HG02642 (cell line): ENCODE measurements around the gene RPS8.
"Not testable (repeated sequence)": the region's sequence is repeated elsewhere in the genome, so short reads cannot be mapped to it uniquely, and the experiment has no call there.

Experiments used
- ATAC-seq: cut with Tn5 transposase; IDR thresholded peaks from one replicate; pipeline ENCODE4 v1.9.1; 2021; ENCODE audit warnings: mild to moderate bottlenecking; ENCODE audit not compliant: unreplicated experiment, poor library complexity

RPS8 gene

DNA sequence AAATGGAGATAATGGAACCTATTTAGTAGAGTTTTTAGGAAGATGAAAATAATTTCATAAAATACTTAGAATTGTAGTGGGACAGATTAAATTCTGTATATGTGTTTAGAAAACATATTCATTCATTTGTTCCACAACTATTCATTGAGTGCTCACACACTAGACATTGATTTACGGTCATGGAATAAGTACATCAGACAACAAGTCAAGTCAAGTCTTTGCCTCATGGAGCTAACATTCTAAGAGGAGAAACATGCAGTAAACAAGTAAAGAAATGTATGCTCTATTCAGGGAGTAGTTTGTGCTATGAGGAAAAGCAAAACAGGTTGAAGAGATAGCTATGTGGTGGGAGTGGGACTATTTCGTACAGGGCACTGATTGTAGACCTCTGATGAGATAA is 42.0 kb downstream of the RPS8 start:
- ATAC-seq, result no peak

DNA sequence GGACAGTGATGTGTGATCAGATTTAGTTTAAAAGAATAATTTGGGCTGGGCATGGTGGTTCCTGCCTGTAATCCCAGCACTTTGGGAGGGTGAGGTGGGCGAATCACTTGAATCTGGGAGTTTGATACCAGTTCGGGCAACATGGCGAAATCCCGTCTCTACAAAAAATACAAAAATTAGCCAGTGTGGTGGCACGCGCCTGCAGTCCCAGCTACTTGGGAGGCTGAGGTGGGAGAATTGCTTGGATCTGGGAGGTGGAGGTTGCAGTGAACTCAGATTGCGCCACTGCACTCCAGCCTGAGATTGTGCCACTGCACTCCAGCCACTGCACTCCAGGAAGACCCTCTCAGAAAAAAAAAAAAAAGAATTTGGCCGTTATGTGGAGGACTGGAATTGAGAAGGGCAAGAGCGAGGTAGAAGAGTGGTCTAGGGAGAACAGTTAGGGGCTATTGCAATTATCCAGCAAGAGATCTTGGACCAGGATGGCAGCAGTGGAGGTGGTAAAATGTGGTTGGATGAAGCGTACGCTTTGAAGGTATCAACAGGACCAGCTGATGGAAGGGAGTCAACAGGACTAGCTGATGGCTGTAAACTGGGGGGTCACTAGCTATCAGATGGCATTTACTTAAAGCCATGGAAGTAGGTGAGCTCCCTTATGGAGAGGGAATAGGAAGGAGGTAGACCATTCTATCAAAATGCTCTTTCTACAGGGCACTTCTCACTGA is 42.6 kb downstream of the RPS8 start:
- no peak for ATAC-seq

DNA sequence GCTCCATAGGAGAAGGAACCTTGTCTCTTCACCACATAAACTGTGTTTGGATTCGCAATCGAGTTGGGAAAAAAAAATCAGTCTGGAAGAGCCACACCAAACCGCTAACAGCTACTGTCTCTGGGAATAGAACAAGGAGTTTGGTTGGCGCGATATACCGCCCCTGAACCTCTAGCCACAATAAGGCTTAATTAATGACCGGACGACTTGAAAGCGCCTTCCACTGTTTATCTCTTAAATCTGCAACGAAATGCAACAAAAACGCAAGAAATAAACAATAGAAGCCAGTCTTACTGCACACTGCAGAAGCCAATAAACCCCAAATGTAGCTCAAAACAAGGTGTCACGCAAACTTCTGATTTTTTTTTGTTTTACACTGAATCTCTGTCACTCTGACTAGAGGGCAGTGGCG is 43.9 kb downstream of the RPS8 start:
- ATAC-seq, result no peak

DNA sequence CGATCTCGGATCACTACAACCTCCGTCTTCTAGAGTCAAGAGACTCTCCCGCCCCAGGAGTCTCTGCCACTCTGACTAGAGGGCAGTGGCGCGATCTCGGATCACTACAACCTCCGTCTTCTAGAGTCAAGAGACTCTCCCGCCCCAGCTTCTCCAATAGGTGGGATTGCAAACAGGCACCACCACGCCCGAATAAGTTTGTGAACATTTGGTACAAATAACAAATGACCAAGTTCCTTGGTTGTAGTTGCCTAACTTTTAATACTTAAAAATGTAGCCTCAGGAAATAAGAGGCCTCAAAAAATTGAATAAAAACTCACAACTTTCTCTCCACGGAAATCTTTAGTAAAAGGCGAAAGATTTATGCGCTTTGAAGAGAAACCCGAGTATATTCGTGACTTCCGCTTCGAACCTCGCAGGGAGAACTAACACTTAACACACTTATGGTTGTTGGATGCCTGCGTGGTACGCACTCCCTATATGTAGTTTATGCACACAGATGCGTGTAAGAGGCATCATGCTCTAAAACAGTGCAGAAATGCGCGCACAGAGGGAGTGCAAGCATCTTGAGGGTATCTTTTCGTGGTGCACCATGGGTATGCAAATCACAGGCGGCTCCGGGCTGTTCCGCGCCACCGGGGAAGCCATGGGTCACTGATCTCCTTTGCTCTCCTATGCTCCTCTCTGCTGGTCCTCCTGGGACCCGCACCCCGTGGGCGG is 44.4 kb downstream of the RPS8 start:
- peak; percentile 77 for ATAC-seq

DNA sequence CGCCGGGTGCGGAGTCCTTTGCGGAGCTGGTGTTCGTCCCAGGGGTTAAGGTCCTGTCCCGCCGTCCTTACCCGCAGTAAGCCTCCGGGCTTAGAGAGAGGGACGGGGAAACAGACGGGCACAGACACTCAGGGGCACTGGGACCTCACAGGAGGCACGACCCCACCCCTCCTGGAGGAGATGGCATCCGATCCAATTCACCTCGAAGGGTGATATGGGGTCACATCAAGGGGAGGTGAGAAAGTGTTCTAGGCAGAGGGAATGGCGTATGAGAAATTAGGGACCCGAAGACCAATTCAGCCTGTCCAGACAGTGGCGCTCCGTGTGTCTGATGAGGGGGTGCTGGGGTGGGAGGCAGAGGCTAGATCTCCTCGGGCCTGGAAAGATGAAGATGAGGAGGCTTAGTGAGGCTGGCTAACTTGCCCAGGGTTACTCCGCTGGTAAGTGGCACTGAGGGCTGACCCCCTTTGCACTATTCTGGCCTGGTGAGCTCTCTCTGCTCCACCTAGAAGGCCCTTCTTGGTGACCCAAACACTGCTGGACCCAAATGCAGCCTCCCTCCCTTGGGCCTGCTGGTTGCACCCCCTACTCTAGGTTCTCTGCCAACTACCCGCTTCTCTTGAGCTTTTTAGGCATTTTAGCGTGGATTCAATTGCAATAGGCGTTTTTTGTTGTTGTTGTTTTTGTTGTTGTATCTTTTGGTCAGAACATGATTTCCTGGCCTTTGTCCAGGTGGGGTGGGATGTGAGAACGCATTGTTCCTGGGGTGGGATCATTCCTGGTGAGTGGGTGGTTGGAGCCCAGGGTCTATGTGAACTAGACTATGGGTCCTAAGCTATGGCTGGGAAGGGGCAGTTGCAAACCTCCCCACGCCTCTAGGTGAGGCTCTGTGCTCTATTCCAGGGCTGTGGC is 45.2 kb downstream of the RPS8 start:
- ATAC-seq, result no peak

DNA sequence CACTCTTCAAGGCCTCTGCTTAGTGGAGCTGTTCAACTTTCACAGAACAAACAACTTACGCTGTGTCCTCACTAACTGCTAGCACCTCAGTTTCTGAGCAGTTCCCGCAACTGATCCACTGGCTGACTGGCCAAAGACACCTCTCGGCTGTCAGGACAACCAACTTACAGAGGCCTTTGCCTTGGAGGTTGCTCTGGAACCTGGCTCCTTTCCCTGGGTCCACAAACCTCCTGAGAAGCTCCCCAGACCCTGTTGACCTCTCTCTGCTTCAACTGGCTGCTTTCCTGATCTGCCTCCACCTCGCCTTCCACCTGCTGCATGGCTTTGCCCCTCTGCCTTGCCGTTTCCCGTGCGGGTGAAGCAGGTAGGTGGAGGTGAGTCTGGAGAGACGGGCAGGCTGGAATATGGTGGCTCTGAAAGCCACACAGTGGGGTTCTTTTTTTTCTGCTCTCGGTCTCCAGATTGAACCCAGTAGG is 45.9 kb downstream of the RPS8 start:
- no peak for ATAC-seq

DNA sequence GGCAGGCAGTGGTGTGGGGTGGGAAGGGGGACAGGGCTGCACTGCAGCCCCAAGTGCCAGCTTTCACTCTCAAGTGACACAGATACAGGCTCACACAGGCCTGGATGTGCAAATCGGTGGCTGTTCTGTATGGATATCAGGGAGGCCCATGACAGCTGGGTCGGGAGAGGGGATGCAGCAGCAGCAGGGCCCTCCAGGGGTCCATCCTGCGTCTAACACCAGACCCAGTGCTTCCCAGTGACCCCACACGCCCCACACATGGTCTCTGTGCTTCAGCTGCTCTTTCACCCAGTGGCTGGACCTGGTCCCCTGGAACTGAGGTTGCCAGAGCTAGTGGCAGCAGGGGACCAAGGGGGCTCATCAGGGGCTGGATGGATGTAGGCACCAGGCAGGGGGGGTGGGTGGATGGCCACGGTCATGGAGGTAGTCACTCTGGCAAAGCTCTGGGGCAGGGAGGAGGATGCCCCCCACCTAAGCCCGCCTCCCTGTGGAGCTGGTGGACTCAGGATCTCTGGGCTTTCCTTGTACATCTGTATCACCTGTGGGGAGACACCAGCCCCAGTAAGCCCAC is 46.9 kb downstream of the RPS8 start:
- no peak for ATAC-seq

DNA sequence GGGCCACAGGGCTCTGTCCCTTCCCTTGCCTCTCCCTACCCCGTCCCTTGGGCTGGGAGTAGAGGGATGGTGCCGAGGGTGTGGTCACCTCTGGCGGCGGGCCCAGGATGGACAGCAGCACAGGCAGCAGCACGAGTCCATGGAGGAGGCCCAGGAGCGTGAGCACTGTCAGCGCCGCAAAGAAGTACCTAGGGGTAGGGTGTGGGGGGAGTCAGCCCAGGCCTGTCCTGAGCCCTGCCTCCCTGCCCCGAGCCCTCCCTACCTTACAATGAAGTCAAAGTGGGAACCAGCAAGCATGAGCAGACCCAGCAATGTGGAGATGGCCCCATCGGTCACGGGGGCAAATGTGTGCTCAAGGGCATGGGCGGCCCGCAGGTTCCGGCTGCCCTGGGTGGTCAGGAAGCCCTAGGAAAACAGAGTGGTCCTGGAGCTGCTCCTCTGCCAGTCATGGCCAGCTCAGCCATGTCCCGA is 47.7 kb downstream of the RPS8 start:
- ATAC-seq, result no peak

DNA sequence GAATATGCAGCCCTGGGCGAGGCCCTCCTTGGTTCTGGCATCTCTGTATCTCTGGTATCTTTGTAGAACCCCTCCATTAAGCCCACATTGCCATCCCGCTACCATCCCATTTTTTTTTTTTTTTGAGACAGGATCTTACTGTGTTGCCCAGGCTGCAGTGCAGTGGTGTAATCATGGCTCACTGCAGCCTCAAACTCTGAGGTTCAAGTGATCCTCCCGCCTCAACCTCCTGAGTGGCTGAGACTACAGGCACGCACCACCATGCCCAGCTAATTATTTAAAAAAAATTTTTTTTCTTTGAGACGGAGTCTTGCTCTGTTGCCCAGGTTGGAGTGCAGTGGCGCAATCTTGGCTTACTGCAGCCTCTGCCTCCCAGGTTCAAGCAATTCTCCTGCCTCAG is 49.1 kb downstream of the RPS8 start:
- ATAC-seq, result not testable (repeated sequence)

DNA sequence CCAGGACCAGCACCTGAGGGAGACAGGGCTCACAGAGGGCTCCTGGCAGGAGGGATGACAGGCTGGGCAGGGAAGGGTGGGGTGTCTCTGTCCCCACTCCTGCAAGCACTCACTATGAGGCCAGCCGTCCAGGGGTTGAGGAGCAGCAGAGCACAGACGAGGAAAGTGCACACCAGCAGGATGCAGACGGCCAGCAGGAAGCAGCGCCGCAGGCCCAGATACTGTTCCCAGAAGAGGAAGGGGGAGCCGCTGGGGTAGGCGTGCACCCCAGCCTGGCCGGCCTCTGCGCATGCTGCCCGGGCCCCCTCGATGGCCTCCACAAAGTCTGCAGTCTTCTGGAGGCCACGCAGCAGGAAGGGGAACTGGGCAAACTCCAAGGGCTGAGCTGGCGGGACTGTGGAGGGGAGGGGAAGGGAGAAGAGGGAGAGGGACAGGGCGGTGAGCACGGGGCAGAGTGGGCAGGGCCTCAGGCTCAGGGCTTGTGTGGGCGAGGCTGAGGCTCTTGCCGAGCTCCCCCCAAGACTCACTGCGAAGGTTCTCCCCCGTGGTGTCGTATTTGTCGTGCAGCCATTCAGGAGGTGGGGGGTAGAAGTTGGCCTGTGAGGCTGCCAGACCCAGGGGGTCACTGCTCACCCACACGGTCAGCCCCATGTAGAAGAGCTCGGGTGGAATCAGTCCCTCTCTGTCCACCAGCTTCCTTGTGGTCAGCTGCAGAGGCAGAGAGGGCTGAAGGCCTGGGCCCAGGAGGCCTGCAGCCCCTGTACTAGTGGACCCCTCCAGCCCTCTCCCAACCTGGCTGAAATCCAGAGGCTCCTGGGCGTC is 51.2 kb downstream of the RPS8 start:
- no peak for ATAC-seq

DNA sequence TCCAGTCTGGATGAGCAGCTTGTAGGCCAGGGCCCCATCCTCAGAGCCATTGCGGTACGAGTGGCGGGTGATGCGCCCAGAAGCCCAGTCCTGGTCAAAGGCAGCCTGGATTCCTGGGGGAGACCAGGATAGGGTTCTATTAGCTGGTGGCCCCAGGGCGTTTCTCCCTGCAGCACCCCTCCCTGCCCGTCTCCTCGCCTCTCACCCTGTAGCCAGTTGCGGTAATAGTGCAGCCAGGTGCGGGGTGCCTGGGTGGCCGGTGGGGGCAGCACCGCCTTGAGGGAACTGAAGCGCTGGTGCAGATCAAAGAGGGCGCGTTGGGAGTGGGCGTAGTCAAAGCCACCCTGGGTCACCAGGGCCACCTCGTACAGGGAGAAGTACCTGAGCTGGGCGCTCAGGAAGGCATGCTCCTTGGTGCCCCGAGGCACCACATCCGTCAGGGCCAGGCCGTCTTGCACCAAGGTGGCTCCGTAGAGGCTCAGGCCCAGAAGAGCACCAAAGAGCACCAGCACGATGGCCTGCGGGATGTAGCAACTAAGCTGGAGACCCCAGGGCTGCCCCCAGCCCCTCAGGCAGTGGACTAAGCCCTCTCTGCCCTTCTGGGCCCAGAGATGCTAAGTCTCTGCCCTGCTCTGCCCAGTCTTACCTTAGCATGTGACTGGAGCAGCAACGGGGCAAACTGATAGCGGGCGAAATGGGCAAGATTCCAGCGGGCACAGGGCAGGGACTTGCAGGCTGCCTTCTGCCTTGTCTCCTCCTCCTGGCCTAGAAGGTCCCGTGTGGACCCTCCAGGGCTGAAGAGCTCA is 52.1 kb downstream of the RPS8 start:
- no peak for ATAC-seq

DNA sequence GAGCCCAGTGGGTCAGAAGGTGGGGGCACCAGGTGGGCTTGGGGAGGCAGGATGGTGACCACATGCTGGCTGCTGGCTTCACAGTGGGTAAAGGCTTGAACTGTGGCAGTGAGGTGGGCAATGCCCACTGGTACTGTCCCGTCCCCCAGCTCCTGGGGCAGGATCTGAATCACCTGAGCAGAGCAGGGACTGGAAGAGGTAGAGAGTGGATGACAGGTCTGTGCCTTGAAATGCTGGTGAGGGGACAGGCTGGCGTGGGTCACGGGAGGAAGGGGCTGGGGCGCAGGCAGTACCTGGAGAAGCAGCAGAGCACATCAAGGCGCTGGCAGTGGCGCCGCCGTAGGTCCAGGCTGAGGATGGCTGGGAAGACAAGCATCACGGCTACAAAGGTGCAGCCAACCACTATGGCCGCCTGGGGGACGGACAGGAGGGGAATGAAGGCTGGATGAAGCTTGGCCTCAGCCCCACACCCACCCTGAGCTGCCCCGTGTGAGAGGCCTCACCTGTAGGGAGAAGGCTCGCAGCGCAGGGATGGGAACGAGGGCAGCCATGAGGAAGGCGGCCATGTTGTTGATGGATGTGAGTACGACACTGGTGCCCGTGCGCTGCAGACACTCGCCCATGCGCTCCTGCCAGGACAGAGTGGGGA is 52.8 kb downstream of the RPS8 start:
- no peak for ATAC-seq
